Activated CD4-positive, alpha-beta T cell treated with anti-CD3 and anti-CD28 coated beads, Interleukin-2, amount 50 U/mL, for 1 hour (primary cell): ENCODE data around the gene GCNT3.
A peak's percentile ranks its signal among the peaks of the same experiment; 100 is the strongest.
"Not testable (repeated sequence)": the region's sequence is repeated elsewhere in the genome, so short reads cannot be mapped to it uniquely, and the experiment has no call there.

Experiments
- DNase-seq: peaks from one replicate; pipeline ENCODE4 v3.0.0-alpha.2; 2020

GCNT3 gene

DNA sequence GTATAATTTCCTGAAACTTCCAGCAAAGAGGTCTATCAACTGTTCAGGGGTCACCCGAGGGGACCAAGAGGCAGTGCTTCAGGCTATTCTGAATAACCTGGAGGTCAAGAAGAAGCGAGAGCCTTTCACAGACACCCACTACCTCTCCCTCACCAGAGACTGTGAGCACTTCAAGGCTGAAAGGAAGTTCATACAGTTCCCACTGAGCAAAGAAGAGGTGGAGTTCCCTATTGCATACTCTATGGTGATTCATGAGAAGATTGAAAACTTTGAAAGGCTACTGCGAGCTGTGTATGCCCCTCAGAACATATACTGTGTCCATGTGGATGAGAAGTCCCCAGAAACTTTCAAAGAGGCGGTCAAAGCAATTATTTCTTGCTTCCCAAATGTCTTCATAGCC is 6.8 kb downstream of the GCNT3 start:
- no peak for DNase-seq

DNA sequence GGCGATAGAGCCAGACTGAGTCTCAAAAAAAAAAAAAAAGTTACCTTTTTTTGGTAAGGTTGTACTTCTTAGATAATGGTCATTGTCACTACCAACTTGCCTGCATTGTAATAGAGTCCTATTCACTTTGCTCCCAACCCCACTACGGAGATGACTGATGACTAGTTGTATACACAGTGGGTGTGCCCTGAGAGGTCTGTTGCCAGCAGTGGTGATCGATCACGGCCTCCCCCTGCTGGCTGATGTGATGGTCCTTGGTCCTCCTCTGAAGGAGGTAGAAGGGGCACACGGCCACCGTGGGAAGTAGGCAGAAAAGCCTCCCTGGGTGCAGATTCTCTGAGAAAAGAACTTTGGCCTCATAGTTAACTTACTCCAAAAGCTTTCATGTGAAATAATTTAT is 10.7 kb downstream of the GCNT3 start:
- DNase-seq = peak; percentile 3

DNA sequence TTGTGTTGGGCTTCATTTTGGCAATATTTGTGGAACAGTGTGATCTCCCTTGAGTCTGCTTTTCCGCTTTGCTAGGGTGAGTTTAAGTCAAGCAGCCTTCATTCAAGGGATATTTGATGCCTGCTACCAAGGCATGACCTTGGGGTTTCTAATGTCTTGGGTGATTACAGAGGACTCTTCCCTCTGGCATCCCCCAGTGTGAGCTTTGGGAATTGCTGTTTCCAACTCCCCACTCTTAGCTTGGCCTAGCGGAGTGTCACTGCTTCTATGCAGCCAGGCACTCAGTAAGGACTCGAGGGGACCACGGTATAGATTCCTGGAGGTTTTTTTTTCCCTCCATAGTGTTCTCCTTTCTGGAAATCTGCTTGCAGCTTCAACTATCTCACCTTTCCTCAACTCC is 21.1 kb downstream of the GCNT3 start:
- no peak for DNase-seq

DNA sequence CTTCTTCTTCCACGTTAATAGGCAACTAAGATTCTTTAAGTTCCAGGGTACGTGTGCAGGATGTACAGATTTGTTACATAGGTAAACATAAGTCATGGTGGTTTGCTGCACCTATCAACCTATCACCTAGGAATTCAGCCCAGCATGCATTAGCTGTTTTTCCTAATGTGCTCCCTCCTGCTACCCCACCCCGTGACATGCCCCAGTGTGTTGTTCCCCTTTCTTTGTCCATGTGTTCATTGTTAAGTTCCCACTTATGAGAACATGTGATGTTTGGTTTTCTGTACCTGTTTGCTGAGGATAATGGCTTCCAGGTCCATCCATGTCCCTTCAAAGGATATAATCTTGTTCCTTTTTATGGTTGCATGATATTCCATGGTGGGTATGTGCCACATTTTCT is 24.6 kb downstream of the GCNT3 start:
- DNase-seq = no peak

DNA sequence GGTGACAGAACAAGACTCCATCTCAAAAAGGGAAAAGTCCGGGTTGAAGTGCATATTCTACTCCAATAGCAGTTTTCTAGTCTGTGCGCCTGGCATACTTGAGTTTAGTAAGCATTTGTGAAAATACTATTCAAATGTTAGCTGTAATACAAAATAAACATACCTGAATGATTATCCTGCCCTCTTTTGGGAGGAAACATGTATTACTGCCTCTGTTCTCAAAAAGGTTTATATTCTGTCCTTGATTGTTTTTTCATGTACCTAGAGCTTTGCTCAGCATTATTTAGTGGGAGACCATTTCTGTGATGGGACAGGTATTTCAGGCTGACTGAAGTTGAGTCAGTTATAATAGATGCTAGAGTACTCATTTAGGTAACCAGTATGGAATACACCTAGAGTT is 25.9 kb downstream of the GCNT3 start:
- DNase-seq = not testable (repeated sequence)

DNA sequence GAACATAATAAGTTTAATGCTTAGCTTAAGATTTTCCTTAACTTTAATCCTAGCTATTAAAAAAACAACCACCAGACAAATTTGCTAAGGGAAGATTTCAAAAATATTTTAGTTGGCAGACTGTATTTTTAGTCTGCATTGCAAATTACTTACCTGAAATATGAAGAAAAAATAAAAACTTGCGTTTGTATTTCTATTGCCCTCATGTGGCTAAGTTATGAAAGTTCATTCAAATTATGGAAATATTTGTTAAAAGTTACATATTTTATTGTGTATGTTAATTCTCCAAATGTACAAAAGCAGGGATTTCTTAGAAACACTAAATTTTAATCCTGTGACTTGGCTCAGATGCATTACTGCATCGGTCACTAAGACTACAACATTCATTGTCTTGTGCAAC is 30.8 kb downstream of the GCNT3 start:
- DNase-seq = no peak

DNA sequence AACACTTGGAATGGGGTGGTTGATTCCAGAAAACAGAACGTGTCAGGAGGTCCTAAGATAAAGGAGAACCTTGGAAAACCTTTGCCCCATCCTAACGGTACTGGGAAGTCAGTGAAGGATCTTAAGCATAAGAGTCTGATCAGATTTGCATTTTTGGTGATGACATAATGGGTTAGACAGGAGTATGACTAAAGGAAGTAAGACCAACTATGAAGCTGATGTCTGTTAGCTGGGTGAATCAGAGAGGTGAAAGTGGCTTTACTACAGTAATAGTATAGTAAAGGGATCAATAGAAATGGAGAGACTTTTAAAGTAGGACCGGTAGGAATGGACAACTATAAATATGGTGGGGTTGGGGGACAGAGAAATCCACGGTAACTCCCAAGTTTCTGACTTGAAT is 33.2 kb downstream of the GCNT3 start:
- DNase-seq = no peak

DNA sequence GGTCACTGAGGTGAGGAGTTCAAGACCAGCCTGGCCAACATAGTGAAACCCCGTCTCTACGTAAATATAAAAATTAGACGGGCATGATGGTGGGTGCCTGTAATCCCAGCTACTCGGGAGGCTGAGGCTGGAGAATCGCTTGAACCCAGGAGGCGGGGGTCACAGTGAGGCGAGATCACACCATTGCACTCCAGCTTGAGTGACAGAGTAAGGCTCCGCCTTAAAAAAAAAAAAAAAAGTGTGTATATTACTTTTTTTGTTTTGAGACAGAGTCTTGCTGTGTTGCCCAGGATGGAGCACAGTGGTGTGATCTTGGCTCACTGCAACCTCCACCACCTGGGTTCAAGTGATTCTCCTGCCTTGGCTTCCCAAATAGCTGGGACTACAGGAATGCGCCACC is 34.2 kb downstream of the GCNT3 start:
- not testable (repeated sequence) for DNase-seq

DNA sequence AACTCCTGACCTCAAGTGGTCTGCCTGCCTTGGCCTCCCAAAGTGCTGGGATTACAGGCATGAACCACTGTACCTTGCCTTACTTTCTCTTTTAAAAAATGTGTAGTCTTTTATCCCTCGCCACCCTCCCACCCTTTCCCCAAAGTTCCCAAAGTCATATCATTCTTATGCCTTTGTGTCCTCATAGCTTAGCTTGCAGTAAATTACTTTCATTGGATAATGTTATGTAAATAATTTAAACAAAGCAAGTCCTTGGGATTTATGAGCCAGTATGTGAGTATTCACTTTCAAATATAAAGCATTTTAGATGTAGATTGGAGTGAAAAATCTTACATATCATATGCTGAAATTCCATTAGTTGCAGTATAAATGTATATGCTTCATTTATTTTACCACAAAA is 34.7 kb downstream of the GCNT3 start:
- no peak for DNase-seq

DNA sequence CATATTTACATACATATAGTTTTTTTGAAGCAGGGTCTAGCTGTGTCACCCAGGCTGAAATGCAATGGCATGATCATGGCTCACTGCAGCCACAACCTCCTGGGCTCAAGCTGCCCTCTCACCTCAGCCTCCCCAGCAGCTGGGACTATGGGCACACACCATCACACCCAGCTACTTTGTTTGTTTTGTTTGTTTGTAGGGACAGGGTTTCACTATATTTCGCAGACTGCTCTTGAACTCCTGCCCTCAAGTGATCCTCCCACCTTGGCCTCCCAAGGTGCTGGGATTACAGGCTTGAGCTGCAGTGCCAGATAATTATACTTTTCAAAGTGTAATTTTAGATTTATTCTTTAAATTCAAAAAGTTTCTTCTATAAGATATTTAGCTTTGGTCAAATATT is 35.5 kb downstream of the GCNT3 start:
- DNase-seq = no peak

DNA sequence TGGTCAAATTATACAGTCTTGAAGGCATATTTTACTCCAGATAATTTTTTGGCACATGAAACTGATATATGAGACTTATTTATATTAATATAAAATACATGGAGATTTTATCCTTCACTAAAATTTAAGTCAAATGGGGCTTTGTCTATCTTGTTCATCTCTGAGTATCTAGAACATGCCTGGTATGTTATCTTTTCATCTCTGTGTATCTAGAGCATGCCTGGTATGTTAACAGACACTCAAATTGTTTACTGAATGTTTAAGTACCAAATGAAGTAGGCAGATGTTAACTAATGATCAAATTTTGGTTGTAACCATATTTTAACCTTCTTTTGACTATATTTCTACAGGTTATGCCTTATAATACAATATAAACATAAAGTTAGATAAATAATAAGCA is 38.0 kb downstream of the GCNT3 start:
- no peak for DNase-seq

DNA sequence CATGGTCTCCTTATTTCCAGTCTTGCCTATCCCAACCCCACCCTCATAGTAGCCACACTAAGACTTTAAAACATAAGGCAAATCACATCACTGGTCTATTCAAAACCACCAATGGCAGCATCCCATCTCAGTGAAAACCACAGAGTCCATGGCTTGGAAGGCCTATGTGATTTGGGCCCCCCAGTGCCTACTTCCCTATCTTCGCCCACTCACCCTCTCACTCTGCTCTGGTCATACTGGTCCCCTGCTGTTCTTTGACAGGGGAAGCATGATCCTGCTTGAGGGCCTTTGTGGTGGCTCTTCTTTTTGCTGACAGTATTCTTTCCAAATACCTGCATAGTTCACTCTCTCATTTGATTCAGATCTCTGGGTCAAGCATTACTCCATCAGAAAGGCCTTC is 42.5 kb downstream of the GCNT3 start:
- no peak for DNase-seq

DNA sequence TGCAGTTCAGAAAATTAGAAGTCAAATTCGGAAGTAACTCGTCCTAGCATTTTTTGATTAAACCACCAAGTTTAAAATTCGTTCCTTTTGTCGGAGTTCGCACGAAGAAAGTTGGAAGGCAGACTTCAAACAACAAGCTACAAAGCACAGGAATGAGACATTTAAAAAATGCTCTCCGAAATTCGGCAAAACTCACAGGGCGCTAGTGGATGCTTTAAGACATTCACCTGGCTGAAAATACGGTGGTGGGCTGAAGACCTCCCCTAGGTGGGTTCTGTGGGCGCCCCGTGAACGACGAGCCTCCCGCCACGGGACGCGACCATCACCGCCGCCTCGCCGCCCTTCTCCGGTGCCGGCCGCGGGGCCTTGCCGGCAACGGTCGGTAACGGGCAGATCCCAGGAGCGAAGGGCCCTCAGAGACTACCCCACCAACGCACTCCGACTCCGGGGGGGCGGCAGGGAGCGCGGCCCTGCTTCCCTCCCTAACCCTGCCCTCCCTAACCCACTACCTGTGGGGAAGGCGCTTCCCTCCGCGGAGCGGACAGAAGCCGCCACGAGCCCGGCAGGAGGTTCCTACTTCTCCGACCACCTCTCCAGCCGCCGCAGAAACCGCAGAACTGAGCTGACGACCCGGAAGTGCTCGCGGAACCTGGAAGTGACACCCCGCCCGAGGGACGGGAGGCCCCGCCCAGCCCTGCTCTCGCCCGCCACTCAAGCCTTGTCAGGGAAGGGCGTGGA is 45.5 kb downstream of the GCNT3 start, which contains the start of gene GTF2A2:
GTF2A2 (minus strand) TSS at position 619 of the 738 bp plus-strand sequence. CDS start 5,238 bp downstream, outside the sequence.
- DNase-seq = peak; percentile 89

DNA sequence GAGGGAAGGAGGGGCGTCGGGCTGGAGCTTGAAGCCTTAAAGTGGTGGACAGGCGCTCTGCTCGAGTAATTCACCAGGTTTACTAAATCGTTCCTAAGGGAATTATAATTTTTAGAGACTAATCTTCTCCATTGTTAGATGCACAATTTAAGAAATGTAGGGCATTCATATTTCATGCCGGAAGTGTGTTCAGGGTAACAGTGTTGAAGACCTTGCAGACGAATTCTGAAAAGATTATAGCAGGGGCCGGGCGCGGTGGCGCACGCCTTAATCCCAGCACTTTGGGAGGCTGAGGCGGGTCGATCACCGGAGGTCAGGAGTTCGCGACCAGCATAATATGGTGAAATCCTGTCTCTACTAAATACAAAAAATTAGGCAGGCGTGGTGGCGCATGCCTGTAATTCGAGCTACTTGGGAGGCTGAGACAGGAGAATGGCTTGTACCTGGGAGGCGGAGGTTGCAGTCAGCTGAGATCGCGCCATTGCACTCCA is 46.1 kb downstream of the GCNT3 start:
- DNase-seq = peak; percentile 3

DNA sequence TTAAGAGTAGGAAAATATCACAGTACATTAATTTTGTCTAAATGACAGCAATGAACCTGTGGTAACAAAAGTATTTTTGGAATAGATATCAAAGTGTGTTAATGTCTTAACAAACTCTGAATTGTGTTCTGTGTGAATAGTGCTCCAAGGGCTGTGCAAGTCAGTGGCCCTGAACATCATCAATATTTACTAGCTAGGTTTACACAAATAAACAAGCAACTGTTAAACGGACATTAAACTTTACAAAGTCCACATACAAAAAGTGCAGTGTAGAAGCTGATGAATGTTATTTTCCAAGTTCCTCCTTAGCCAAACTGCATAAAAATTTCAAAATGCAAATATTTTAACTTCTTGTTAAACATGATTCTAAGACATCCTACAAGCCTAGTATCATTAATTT is 47.8 kb downstream of the GCNT3 start:
- no peak for DNase-seq

DNA sequence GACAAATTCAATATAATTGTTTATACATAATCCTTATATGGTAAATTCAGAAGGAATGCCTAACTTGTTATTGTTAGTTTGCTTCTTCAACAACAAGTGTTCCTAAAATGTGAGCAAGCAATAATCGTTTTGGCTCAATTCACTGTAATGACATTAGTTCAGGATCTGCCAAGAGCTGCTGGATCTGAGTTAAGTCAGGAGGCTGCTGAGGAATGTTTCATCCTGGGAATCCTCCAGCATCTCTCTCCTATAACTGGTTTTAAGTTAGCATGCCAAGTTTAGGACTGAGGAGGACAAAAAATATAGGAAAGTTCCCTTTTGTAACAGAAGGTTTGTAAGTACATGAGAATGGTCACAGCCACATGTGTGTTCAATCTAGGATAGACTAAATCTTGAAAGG is 50.7 kb downstream of the GCNT3 start:
- no peak for DNase-seq

DNA sequence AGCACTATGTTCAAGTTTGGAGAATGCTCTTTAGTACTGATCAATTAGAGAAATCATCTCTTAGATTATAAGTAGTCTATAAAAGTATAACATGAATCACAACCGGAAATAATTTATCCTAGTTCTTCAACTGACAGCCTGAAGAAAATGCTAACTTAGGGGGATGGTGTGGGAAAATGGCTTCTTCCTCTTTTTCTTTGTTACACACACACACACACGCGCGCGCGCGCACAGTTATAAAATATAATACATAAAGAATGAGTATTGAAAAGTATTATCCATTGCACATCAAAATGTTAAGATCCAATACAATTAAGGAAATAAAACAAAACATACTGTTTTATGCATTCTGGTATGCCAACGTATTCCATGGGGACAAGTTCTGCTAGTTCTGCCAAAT is 57.0 kb downstream of the GCNT3 start:
- DNase-seq = no peak
